Erythroblast (primary cell): Measurements from ENCODE around the gene RETSAT.

ENCODE experiments used
- GATA1 ChIP-seq: IDR thresholded peaks from 2 replicates; pipeline ENCODE4 v1.6.1; 2011; ENCODE audit warnings: low read depth, mild to moderate bottlenecking, control low read depth, low read length, moderate library complexity
- POLR2A ChIP-seq: IDR thresholded peaks from 2 replicates; pipeline ENCODE4 v1.6.1; 2011; ENCODE audit warnings: mild to moderate bottlenecking, low read length

- TF ChIP-seq POLR2A, result no peak
- TF ChIP-seq GATA1, result no peak
Observed at GRCh38 chr2:85394261-85394681, 39.9 kb upstream of the RETSAT start.
